Neural cell (in vitro differentiated cells): ENCODE results near the gene TRMT11. TPM values are rescaled to one million over a fixed set of nuclear protein-coding genes. Genes with fewer than 3 reads are reported as not detected.

Experiments used
- H2AFZ ChIP-seq: fragments of 200-600, 300-800 bp; sonication (generic), shearing (Covaris generic); 2 replicates; pipeline ENCODE4 v1.6.0; 2014; ENCODE audit warnings: low read depth, mild to moderate bottlenecking, antibody characterized with exemption, low read length, moderate library complexity
- H3F3A ChIP-seq: fragments of 200-600 bp; shearing (Covaris generic); 2 replicates; pipeline ENCODE4 v1.6.1; 2016; ENCODE audit warnings: mild to moderate bottlenecking, moderate library complexity, mixed read lengths, antibody characterized with exemption, low read length; ENCODE audit not compliant: insufficient read depth, poor library complexity, severe bottlenecking
- H3K27ac ChIP-seq: fragments of 200-600, 300-800 bp; sonication (generic), shearing (Covaris generic); 2 replicates; pipeline ENCODE4 v1.5.1; 2014; ENCODE audit warnings: mild to moderate bottlenecking, low read length, moderate library complexity
- H3K27me3 ChIP-seq: fragments of 300-800, 200-600 bp; sonication (generic), shearing (Covaris generic); 2 replicates; pipeline ENCODE4 v1.6.0; 2014; ENCODE audit warnings: mild to moderate bottlenecking, low read depth, low read length, moderate library complexity; ENCODE audit not compliant: insufficient read depth
- H3K36me3 ChIP-seq: fragments of 300-800, 200-600 bp; sonication (generic), shearing (Covaris generic); 2 replicates; pipeline ENCODE4 v1.5.1; 2014; ENCODE audit warnings: mild to moderate bottlenecking, antibody characterized with exemption, low read length, moderate library complexity; ENCODE audit not compliant: insufficient read depth
- H3K4me2 ChIP-seq: fragments of 300-800, 200-600 bp; sonication (generic), shearing (Covaris generic); 2 replicates; pipeline ENCODE4 v1.6.0; 2014; ENCODE audit warnings: mild to moderate bottlenecking, low read length
- H3K4me3 ChIP-seq: fragments of 300-800, 200-600 bp; sonication (generic), shearing (Covaris generic); 2 replicates; pipeline ENCODE4 v1.5.1; 2014; ENCODE audit warnings: mild to moderate bottlenecking, low read length, moderate library complexity
- H3K79me2 ChIP-seq: fragments of 200-600 bp; shearing (Covaris generic); replicated peaks from 2 replicates; pipeline ENCODE4 v1.6.0; 2014; ENCODE audit warnings: mild to moderate bottlenecking, low read length, moderate library complexity; ENCODE audit not compliant: insufficient read depth
- H3K9ac ChIP-seq: fragments of 300-800, 200-600 bp; sonication (generic), shearing (Covaris generic); 2 replicates; pipeline ENCODE4 v1.6.1; 2016; ENCODE audit warnings: mild to moderate bottlenecking, low read length, mixed read lengths
- H3K9me2 ChIP-seq: fragments of 200-600 bp; shearing (Covaris generic); 2 replicates; pipeline ENCODE4 v1.6.1; 2016; ENCODE audit warnings: mild to moderate bottlenecking, low read length, mixed read lengths; ENCODE audit not compliant: insufficient read depth
- H3K9me3 ChIP-seq: fragments of 200-600, 300-800 bp; sonication (generic), shearing (Covaris generic); 2 replicates; pipeline ENCODE4 v1.6.1; 2016; ENCODE audit warnings: mild to moderate bottlenecking, mixed run types, low read length, moderate library complexity, mixed read lengths
- H4K20me1 ChIP-seq: fragments of 200-600 bp; shearing (Covaris generic); 2 replicates; pipeline ENCODE4 v1.6.1; 2016; ENCODE audit warnings: mild to moderate bottlenecking, mixed run types; ENCODE audit not compliant: insufficient read depth
- CTCF ChIP-seq: fragments of 450-650 bp; IDR thresholded peaks from 2 replicates; pipeline ENCODE4 v1.5.1; 2014; ENCODE audit warnings: antibody characterized with exemption, mild to moderate bottlenecking, moderate library complexity; ENCODE audit not compliant: poor library complexity, severe bottlenecking
- EP300 ChIP-seq: fragments of 450-650 bp; conservative IDR thresholded peaks from 2 replicates; pipeline ENCODE4 v1.6.1; 2014; ENCODE audit warnings: antibody characterized with exemption, mild to moderate bottlenecking, moderate library complexity; ENCODE audit not compliant: poor library complexity, severe bottlenecking
- EZH2 ChIP-seq: fragments of 200-600, 300-800 bp; shearing (Covaris generic), sonication (generic); IDR thresholded peaks from 2 replicates; pipeline ENCODE4 v1.6.1; 2014; ENCODE audit warnings: antibody characterized with exemption, low read length, borderline replicate concordance, mild to moderate bottlenecking; ENCODE audit not compliant: insufficient read depth, poor library complexity, severe bottlenecking
- MXI1 ChIP-seq: fragments of 450-650 bp; conservative IDR thresholded peaks from 2 replicates; pipeline ENCODE4 v1.6.1; 2014; ENCODE audit warnings: antibody characterized with exemption, mild to moderate bottlenecking; ENCODE audit not compliant: poor library complexity, severe bottlenecking
- POLR2AphosphoS5 ChIP-seq: IDR thresholded peaks from 2 replicates; pipeline ENCODE4 v1.6.1; 2012
- RAD21 ChIP-seq: fragments of 450-650 bp; conservative IDR thresholded peaks from 2 replicates; pipeline ENCODE4 v1.6.1; 2014; ENCODE audit warnings: antibody characterized with exemption, mild to moderate bottlenecking, moderate library complexity
- REST ChIP-seq: IDR thresholded peaks from 2 replicates; pipeline ENCODE4 v1.6.1; 2012; ENCODE audit warnings: borderline replicate concordance
- SMC3 ChIP-seq: fragments of 450-650 bp; conservative IDR thresholded peaks from 2 replicates; pipeline ENCODE4 v1.6.1; 2014; ENCODE audit warnings: antibody characterized with exemption, mild to moderate bottlenecking, moderate library complexity; ENCODE audit not compliant: poor library complexity
- TAF1 ChIP-seq: IDR thresholded peaks from 2 replicates; pipeline ENCODE4 v1.6.1; 2012; ENCODE audit warnings: low read depth
- polyA plus RNA-seq: library from polyadenylated mRNA; depleted of rRNA; stranded (reverse); fragments of >200 nt; gene quantifications from 2 replicates; pipeline ENCODE4 v1.2.3, GENCODE V29; 2014

TRMT11 gene
- polyA plus RNA-seq, 1 donor from 2014 or later, result 37.6 TPM

GRCh38 chr6:126050795-126051194 lies 64.5 kb downstream of the TRMT11 start:
- no peaks in the 10 kb centered on the region for H3K79me2 ChIP-seq
- no peaks in the 10 kb centered on the region for H3K27me3 ChIP-seq
- no peak overlapping the region for H3K27ac ChIP-seq
- H4K20me1 ChIP-seq, result no peaks in the 10 kb centered on the region
- H3F3A ChIP-seq, result no peaks in the 10 kb centered on the region
- H3K9me2 ChIP-seq, result no peaks in the 10 kb centered on the region
- H3K4me2 ChIP-seq, result no peak overlapping the region
- H3K9me3 ChIP-seq, result no peaks in the 10 kb centered on the region
- H3K36me3 ChIP-seq, result no peaks in the 10 kb centered on the region
- TF ChIP-seq TAF1, result no peak
- TF ChIP-seq POLR2AphosphoS5, result no peak
- TF ChIP-seq SMC3, result no peak
- no peak for TF ChIP-seq RAD21
- TF ChIP-seq REST, result no peak
- no peak for TF ChIP-seq EZH2
- TF ChIP-seq CTCF, result no peak
- no peak overlapping the region for H2AFZ ChIP-seq
- H3K9ac ChIP-seq, result no peak overlapping the region
- H3K4me3 ChIP-seq, result no peak overlapping the region

GRCh38 chr6:126051791-126052190 lies 65.5 kb downstream of the TRMT11 start:
- H3K9me3 ChIP-seq, result no peaks in the 10 kb centered on the region
- H3K4me2 ChIP-seq, result no peak overlapping the region
- H3F3A ChIP-seq, result no peaks in the 10 kb centered on the region
- H4K20me1 ChIP-seq, result no peaks in the 10 kb centered on the region
- H2AFZ ChIP-seq, result no peak overlapping the region
- H3K36me3 ChIP-seq, result no peaks in the 10 kb centered on the region
- no peak for TF ChIP-seq SMC3
- no peak for TF ChIP-seq REST
- TF ChIP-seq EZH2, result no peak
- no peak for TF ChIP-seq EP300
- no peak for TF ChIP-seq TAF1
- no peak for TF ChIP-seq POLR2AphosphoS5
- TF ChIP-seq CTCF, result no peak
- no peak for TF ChIP-seq RAD21
- TF ChIP-seq MXI1, result no peak
- H3K79me2 ChIP-seq, result no peaks in the 10 kb centered on the region
- H3K9me2 ChIP-seq, result no peaks in the 10 kb centered on the region
- H3K27ac ChIP-seq, result no peak overlapping the region
- H3K9ac ChIP-seq, result no peak overlapping the region
- no peak overlapping the region for H3K4me3 ChIP-seq
- no peaks in the 10 kb centered on the region for H3K27me3 ChIP-seq
